ENCODE measurements around the gene WFIKKN1. TPM values are rescaled to one million over a fixed set of nuclear protein-coding genes. Genes with fewer than 3 reads are reported as not detected.

The WFIKKN1 gene
- total RNA-seq, 1 donor from 2014 or later = 0.89 TPM

DNA sequence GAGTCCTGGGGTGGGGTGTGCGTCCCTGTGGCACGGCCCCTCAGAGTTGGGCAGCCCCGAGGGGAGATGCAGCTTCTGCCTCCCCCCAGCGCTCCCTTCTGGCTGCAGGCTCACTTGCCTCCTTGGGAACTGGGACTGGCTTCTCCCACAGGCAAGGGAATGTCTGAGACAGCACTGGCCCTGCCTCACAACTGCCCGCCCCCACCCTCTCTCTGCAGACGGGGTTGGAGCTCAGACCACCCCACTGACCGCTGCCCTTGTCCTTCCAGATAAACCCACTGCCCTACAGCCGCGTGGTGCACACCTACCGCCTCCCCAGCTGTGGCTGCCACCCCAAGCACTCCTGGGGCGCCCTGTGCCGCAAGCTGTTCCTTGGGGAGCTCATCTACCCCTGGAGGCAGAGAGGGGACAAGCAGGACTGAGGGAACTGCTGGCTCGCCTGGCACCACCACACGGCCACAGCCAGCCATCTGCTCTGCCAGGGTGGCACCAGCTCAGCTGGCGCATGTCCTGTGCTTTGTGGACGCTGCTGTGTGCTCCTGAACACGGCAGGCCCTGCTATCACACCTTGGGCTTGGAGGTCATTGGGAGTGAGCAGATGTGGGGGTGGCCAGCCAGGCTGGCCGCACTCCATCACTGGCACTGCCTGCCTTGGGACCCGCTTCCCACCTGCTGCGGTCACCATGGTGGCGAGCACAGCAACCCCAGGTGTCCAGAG is 48.0 kb upstream of the WFIKKN1 start:
- Histone ChIP-seq H3K9ac (ENCODE audit: low read length) (no peak overlapping the region), H3K4me2 (ENCODE audit: low read length) (no peak overlapping the region), H3K27ac (ENCODE audit: low read depth, low read length) (no peak overlapping the region), H3K79me2 (ENCODE audit: insufficient read depth, low read length) (peaks cover 8% of the 10 kb centered on the region), H3K36me3 (ENCODE audit: insufficient read depth, low read length) (no peaks in the 10 kb centered on the region), H3K4me1 (ENCODE audit: insufficient read depth, low read length) (peaks cover 2% of the 10 kb centered on the region), H4K20me1 (ENCODE audit: insufficient read depth, low read length) (peaks cover 21% of the 10 kb centered on the region), H3K9me3 (ENCODE audit: insufficient read depth, low read depth, low read length) (no peaks in the 10 kb centered on the region), H3K27me3 (ENCODE audit: insufficient read depth, low read length) (no peaks in the 10 kb centered on the region), H2AFZ (ENCODE audit: low read depth, low read length) (no peak overlapping the region), H3K4me3 (ENCODE audit: insufficient read depth, low read depth, low read length) (no peak overlapping the region)
- Mint-ChIP-seq H3K4me1 (ENCODE audit: low read depth, unreplicated experiment) (peaks cover 2% of the 10 kb centered on the region), H3K9me3 (ENCODE audit: unreplicated experiment) (no peaks in the 10 kb centered on the region), H3K4me3 (ENCODE audit: unreplicated experiment) (no peak overlapping the region), H3K27ac (ENCODE audit: unreplicated experiment) (no peak overlapping the region), H3K36me3 (ENCODE audit: low read depth, unreplicated experiment) (no peaks in the 10 kb centered on the region), H3K27me3 (ENCODE audit: low read depth, unreplicated experiment) (no peaks in the 10 kb centered on the region)
- FAIRE-seq (no peak), DNase-seq (ENCODE audit: low read depth) (no peak)
- no peak for TF ChIP-seq EZH2 (IDR thresholded peaks at IDR 0.05; ENCODE audit: insufficient read depth, low read length)
- TF ChIP-seq, protein P1, sequence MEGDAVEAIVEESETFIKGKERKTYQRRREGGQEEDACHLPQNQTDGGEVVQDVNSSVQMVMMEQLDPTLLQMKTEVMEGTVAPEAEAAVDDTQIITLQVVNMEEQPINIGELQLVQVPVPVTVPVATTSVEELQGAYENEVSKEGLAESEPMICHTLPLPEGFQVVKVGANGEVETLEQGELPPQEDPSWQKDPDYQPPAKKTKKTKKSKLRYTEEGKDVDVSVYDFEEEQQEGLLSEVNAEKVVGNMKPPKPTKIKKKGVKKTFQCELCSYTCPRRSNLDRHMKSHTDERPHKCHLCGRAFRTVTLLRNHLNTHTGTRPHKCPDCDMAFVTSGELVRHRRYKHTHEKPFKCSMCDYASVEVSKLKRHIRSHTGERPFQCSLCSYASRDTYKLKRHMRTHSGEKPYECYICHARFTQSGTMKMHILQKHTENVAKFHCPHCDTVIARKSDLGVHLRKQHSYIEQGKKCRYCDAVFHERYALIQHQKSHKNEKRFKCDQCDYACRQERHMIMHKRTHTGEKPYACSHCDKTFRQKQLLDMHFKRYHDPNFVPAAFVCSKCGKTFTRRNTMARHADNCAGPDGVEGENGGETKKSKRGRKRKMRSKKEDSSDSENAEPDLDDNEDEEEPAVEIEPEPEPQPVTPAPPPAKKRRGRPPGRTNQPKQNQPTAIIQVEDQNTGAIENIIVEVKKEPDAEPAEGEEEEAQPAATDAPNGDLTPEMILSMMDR (IDR thresholded peaks at IDR 0.05; ENCODE audit: insufficient read depth, low read depth, low read length) = no peak

DNA sequence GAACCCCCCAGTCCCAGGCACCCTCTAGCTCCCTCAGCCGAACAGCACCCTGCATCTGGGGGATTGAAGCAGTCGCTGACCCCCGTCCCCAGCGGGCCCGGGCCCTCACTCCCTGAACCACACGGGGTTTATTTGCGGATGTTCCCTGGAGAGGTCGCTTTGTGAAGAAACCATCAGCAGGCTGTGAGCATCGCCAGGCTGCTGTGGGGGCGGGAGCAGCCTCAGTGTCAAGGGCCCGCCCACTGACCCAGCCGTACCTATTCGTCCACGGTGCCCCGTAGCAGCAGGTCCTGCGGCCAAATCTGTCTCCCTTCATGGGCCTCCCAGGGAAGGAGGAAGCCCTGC is 47.3 kb upstream of the WFIKKN1 start:
- H3K9me3 Mint-ChIP-seq (ENCODE audit: unreplicated experiment) = no peaks in the 10 kb centered on the region
- Histone ChIP-seq H3K4me2 (ENCODE audit: low read length) (no peak overlapping the region), H3K9ac (ENCODE audit: low read length) (no peak overlapping the region), H3K9me3 (ENCODE audit: insufficient read depth, low read depth, low read length) (no peaks in the 10 kb centered on the region), H3K79me2 (ENCODE audit: insufficient read depth, low read length) (peaks cover 14% of the 10 kb centered on the region), H3K27me3 (ENCODE audit: insufficient read depth, low read length) (no peaks in the 10 kb centered on the region), H3K4me3 (ENCODE audit: insufficient read depth, low read depth, low read length) (no peak overlapping the region), H3K27ac (ENCODE audit: low read depth, low read length) (no peak overlapping the region), H4K20me1 (ENCODE audit: insufficient read depth, low read length) (peaks cover 23% of the 10 kb centered on the region), H3K4me1 (ENCODE audit: insufficient read depth, low read length) (peaks cover 7% of the 10 kb centered on the region), H3K36me3 (ENCODE audit: insufficient read depth, low read length) (no peaks in the 10 kb centered on the region), H2AFZ (ENCODE audit: low read depth, low read length) (no peak overlapping the region)
- no peaks in the 10 kb centered on the region for H3K27me3 Mint-ChIP-seq (ENCODE audit: low read depth, unreplicated experiment)
- H3K36me3 Mint-ChIP-seq (ENCODE audit: low read depth, unreplicated experiment) = no peaks in the 10 kb centered on the region
- DNase-seq (ENCODE audit: low read depth) (no peak), FAIRE-seq (no peak)
- H3K27ac Mint-ChIP-seq (ENCODE audit: unreplicated experiment) = no peak overlapping the region
- peaks cover 4% of the 10 kb centered on the region for H3K4me1 Mint-ChIP-seq (ENCODE audit: low read depth, unreplicated experiment)
- no peak for TF ChIP-seq EZH2 (IDR thresholded peaks at IDR 0.05; ENCODE audit: insufficient read depth, low read length)
- H3K4me3 Mint-ChIP-seq (ENCODE audit: unreplicated experiment) = no peak overlapping the region

DNA sequence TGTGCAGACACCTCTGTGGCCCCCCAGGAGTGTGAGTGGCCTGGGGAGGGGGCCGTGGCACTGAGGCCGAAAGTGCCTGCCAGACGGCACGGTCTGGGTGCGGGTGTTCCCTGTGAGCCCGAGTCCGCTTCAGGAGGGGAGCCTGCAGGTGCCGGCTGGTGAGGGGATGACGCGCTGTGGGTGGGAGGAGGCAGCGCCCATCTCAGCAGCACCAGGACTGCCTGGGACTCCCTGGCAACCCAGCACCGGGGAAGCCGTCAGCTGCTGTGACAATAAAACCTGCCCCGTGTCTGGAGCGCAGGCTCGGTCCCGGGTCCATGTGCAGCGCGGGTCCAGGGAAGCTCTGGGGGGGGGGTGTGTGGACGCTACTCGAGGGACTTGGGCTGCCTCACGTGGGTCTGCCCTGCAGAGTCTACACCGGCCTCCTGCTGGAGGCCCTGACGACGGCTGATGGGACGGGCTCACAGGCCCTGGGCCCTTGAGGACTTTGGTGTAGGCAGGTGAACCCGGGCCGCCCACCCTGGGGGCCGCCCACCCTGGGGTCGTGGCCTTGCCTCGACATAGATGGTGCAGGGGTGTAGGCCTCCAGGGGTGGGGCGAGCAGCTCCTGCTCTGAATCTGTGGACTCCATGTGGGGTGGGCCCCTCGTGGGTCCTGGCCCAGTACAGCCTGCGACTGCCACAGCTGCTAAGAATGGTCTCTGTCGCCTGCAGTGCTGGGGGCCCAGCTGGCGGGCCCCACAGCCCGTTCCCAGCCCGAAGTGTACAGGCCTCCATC is 46.8 kb upstream of the WFIKKN1 start:
- peaks cover 23% of the 10 kb centered on the region for H4K20me1 ChIP-seq (ENCODE audit: insufficient read depth, low read length)
- Mint-ChIP-seq H3K27me3 (ENCODE audit: low read depth, unreplicated experiment) (no peaks in the 10 kb centered on the region), H3K4me1 (ENCODE audit: low read depth, unreplicated experiment) (peaks cover 4% of the 10 kb centered on the region), H3K27ac (ENCODE audit: unreplicated experiment) (no peak overlapping the region), H3K4me3 (ENCODE audit: unreplicated experiment) (no peak overlapping the region), H3K36me3 (ENCODE audit: low read depth, unreplicated experiment) (no peaks in the 10 kb centered on the region), H3K9me3 (ENCODE audit: unreplicated experiment) (no peaks in the 10 kb centered on the region)
- H3K79me2 ChIP-seq (ENCODE audit: insufficient read depth, low read length) = peaks cover 16% of the 10 kb centered on the region
- peaks cover 7% of the 10 kb centered on the region for H3K4me1 ChIP-seq (ENCODE audit: insufficient read depth, low read length)
- no peak for DNase-seq (ENCODE audit: low read depth)
- no peak overlapping the region for H3K4me3 ChIP-seq (ENCODE audit: insufficient read depth, low read depth, low read length)
- no peak overlapping the region for H3K9ac ChIP-seq (ENCODE audit: low read length)
- H3K4me2 ChIP-seq (ENCODE audit: low read length) = no peak overlapping the region
- H3K9me3 ChIP-seq (ENCODE audit: insufficient read depth, low read depth, low read length) = no peaks in the 10 kb centered on the region
- no peaks in the 10 kb centered on the region for H3K36me3 ChIP-seq (ENCODE audit: insufficient read depth, low read length)
- no peak overlapping the region for H2AFZ ChIP-seq (ENCODE audit: low read depth, low read length)
- no peaks in the 10 kb centered on the region for H3K27me3 ChIP-seq (ENCODE audit: insufficient read depth, low read length)
- no peak for FAIRE-seq
- H3K27ac ChIP-seq (ENCODE audit: low read depth, low read length) = no peak overlapping the region
- TF ChIP-seq EZH2 (IDR thresholded peaks at IDR 0.05; ENCODE audit: insufficient read depth, low read length) = no peak
